OCI-LY7 (cell line): ENCODE data around the gene RBM28. TPM values are rescaled to one million over a fixed set of nuclear protein-coding genes. Genes with fewer than 3 reads are reported as not detected.

Experiments used
- BruUV-seq: library from RNA; stranded (reverse); fragments of 400-500 nt; replicated peaks from 2 replicates; lab custom pipeline; 2021; lab: Mats Ljungman, UMichigan
- CTCF ChIA-PET: fragments of 300-600 bp; sonication (Branson Sonifier 250); formaldehyde crosslinking; loops from one replicate; lab custom pipeline; 2022; ENCODE audit warnings: antibody characterized with exemption; ENCODE audit not compliant: unreplicated experiment; lab: Charles Lee
- POLR2A ChIA-PET: fragments of 300-600 bp; sonication (Branson Sonifier 250); formaldehyde crosslinking; loops from one replicate; lab custom pipeline; 2022; ENCODE audit warnings: antibody characterized with exemption; lab: Charles Lee
- DNase-seq: peaks from one replicate; pipeline ENCODE4 v3.0.0-alpha.2; 2015; ENCODE audit warnings: low spot score
- H2AFZ ChIP-seq: fragments of 200-600 bp; sonication (generic), shearing (Covaris generic); 2 replicates; pipeline ENCODE4 v1.6.1; 2014; ENCODE audit warnings: mild to moderate bottlenecking, antibody characterized with exemption, low read length, moderate library complexity
- H3K27ac ChIP-seq: fragments of 200-600 bp; sonication (generic); 2 replicates; pipeline ENCODE4 v1.5.1; 2014; ENCODE audit warnings: mixed run types, low read depth, mild to moderate bottlenecking, moderate library complexity, low read length, inconsistent platforms; ENCODE audit not compliant: poor library complexity, severe bottlenecking
- H3K36me3 ChIP-seq: fragments of 200-600 bp; sonication (generic); 2 replicates; pipeline ENCODE4 v1.6.1; 2014; ENCODE audit warnings: mild to moderate bottlenecking, antibody characterized with exemption, low read length, moderate library complexity, mixed read lengths; ENCODE audit not compliant: insufficient read depth
- H3K4me1 ChIP-seq: fragments of 200-600 bp; sonication (generic); 2 replicates; pipeline ENCODE4 v1.5.1; 2014; ENCODE audit warnings: mild to moderate bottlenecking, low read length; ENCODE audit not compliant: insufficient read depth, poor library complexity, severe bottlenecking
- H3K4me2 ChIP-seq: fragments of 200-600 bp; sonication (generic); 2 replicates; pipeline ENCODE4 v1.6.1; 2014; ENCODE audit warnings: mild to moderate bottlenecking, low read length
- H3K4me3 ChIP-seq: fragments of 200-600 bp; sonication (generic); 2 replicates; pipeline ENCODE4 v1.5.1; 2014; ENCODE audit warnings: mild to moderate bottlenecking, low read depth, low read length; ENCODE audit not compliant: poor library complexity, severe bottlenecking
- H3K79me2 ChIP-seq: fragments of 200-600 bp; sonication (generic); 2 replicates; pipeline ENCODE4 v1.6.1; 2016; ENCODE audit warnings: low read depth, mild to moderate bottlenecking, low read length, moderate library complexity, mixed read lengths; ENCODE audit not compliant: insufficient read depth
- H3K9me2 ChIP-seq: fragments of 200-600 bp; sonication (generic); 2 replicates; pipeline ENCODE4 v1.6.1; 2016; ENCODE audit warnings: mild to moderate bottlenecking, low read length, mixed read lengths; ENCODE audit not compliant: insufficient read depth
- H3K9me3 ChIP-seq: fragments of 200-600 bp; sonication (generic); 2 replicates; pipeline ENCODE4 v1.6.1; 2014; ENCODE audit warnings: mild to moderate bottlenecking, mixed run types, low read length, mixed read lengths
- H4K20me1 ChIP-seq: fragments of 200-600 bp; sonication (generic); 2 replicates; pipeline ENCODE4 v1.6.1; 2014; ENCODE audit warnings: mild to moderate bottlenecking, antibody characterized with exemption, low read length, moderate library complexity, mixed read lengths; ENCODE audit not compliant: insufficient read depth
- EZH2phosphoT487 ChIP-seq: fragments of 200-600 bp; sonication (generic); IDR thresholded peaks from 2 replicates; pipeline ENCODE4 v1.6.1; 2018; ENCODE audit warnings: low read depth, borderline replicate concordance, mild to moderate bottlenecking, mixed run types, antibody characterized with exemption, low read length, moderate library complexity, mixed read lengths
- intact Hi-C: fragments of 100-400 bp; cut with micrococcal nuclease; formaldehyde crosslinking; loops from one replicate; pipeline ENCODE4 v1.10.0; 2022; ENCODE audit not compliant: unreplicated experiment
- total RNA-seq, 2 experiments: library from RNA; depleted of rRNA in 1 of 2; stranded (reverse); fragments of >200 nt in 1 of 2; shearing (Covaris generic) in 1 of 2; gene quantifications; 2 replicates each; pipeline ENCODE4 v1.2.3, GENCODE V29; 2014 to 2022
- TF ChIP-seq, protein P1 (sequence below): fragments of 200-600 bp; sonication (generic); conservative IDR thresholded peaks from 2 replicates; pipeline ENCODE4 v1.5.1; 2014; ENCODE audit warnings: mild to moderate bottlenecking, antibody characterized with exemption, low read length, moderate library complexity, mixed read lengths

Gene RBM28
- total RNA-seq, 2 experiments from 2014 or later, result 35.6 to 70.0 TPM

DNA sequence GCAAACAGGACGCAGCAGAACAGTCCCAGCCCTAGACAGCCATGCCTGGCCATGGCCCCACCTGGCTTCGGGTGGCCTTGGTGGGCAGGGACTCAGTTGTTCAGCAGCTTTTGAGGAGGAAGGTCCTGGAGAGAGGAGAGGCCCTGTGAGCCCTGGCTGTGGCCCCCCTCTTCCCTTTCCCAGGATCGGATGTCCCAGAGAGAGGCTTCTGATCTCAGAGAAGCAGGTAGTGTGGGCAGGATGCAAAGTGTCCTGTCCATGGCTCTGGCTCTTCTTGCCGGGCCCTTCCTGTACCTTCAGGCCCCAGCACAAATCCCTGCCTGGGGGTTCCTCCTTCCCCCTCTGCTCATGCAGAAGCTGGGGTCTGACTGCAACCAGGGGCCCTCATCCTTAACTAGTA is 16.2 kb upstream of the RBM28 start:
- DNase-seq, result no peak
- no peak overlapping the region for H3K4me3 ChIP-seq
- intact Hi-C loops, result no loop called here
- TF ChIP-seq EZH2phosphoT487, result no peak
- TF ChIP-seq, protein P1, sequence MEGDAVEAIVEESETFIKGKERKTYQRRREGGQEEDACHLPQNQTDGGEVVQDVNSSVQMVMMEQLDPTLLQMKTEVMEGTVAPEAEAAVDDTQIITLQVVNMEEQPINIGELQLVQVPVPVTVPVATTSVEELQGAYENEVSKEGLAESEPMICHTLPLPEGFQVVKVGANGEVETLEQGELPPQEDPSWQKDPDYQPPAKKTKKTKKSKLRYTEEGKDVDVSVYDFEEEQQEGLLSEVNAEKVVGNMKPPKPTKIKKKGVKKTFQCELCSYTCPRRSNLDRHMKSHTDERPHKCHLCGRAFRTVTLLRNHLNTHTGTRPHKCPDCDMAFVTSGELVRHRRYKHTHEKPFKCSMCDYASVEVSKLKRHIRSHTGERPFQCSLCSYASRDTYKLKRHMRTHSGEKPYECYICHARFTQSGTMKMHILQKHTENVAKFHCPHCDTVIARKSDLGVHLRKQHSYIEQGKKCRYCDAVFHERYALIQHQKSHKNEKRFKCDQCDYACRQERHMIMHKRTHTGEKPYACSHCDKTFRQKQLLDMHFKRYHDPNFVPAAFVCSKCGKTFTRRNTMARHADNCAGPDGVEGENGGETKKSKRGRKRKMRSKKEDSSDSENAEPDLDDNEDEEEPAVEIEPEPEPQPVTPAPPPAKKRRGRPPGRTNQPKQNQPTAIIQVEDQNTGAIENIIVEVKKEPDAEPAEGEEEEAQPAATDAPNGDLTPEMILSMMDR, result no peak
- H3K4me2 ChIP-seq, result no peak overlapping the region
- no peak overlapping the region for H2AFZ ChIP-seq
- no peaks in the 10 kb centered on the region for H3K4me1 ChIP-seq
- no peak overlapping the region for H3K27ac ChIP-seq
- POLR2A ChIA-PET, result interaction anchor here (0.5 kb wide), 1 partner anchor 439 kb away, joined by 4 read pairs; no protein-coding TSS in a partner anchor
- BruUV-seq, result no TSS peak
- no peaks in the 10 kb centered on the region for H3K79me2 ChIP-seq
- no peaks in the 10 kb centered on the region for H4K20me1 ChIP-seq
- no peaks in the 10 kb centered on the region for H3K36me3 ChIP-seq
- H3K9me3 ChIP-seq, result no peaks in the 10 kb centered on the region
- no peaks in the 10 kb centered on the region for H3K9me2 ChIP-seq
- CTCF ChIA-PET, result no interaction called here

DNA sequence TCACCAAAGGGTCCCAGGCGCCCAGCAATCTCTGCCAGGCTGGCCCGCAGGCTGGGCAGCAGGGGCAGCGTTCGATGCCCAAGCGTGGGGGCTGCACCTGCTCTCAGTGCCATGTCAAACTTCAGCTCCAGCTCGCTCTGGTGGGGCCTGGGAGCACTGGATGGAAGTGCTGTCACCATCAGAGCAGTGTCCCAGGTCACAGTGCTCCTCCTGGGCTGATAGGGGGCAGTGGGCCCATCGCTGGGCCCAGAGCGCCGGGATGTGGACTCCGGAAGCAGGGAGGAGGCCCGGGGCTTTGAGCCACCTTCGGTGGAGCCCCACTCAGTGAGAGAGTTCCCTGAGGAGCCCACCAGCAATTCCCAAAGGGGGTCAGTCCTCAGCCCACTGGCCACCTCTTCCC is 15.6 kb upstream of the RBM28 start:
- H3K4me1 ChIP-seq, result no peaks in the 10 kb centered on the region
- ChIA-PET CTCF (no interaction called here), POLR2A (interaction anchor here (0.5 to 0.8 kb wide), 3 partner anchors 14 to 438 kb away, joined by 3 to 4 read pairs (median 3); no protein-coding TSS in a partner anchor)
- no peaks in the 10 kb centered on the region for H3K79me2 ChIP-seq
- no peak overlapping the region for H3K4me3 ChIP-seq
- no peaks in the 10 kb centered on the region for H3K36me3 ChIP-seq
- no peak overlapping the region for H3K27ac ChIP-seq
- no TSS peak for BruUV-seq
- H3K9me3 ChIP-seq, result no peaks in the 10 kb centered on the region
- TF ChIP-seq, protein P1, result no peak
- TF ChIP-seq EZH2phosphoT487, result no peak
- H3K9me2 ChIP-seq, result no peaks in the 10 kb centered on the region
- no peak overlapping the region for H2AFZ ChIP-seq
- H3K4me2 ChIP-seq, result no peak overlapping the region
- H4K20me1 ChIP-seq, result no peaks in the 10 kb centered on the region
- no peak for DNase-seq
- intact Hi-C loops, result no loop called here

DNA sequence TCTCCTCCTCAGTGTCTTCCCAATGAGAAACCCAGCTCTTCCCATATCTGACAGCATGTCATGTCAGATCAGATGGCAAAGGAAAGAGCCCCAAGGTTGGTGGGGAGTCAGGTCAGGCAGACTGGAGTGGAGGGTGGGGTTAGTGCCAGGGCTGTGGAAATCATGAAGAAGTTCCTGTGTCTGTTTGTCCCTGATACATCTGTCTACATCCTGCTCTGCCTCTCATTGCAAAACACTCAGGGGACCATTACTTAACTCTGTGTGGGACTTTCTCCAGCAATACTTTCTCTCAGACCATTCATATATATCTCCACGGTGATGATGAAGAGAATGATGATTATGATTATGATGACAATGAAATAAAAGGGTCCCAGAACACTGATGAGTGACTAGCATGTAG is 14.5 kb upstream of the RBM28 start:
- Histone ChIP-seq H3K4me3 (no peak overlapping the region), H3K9me3 (no peaks in the 10 kb centered on the region), H3K4me2 (no peak overlapping the region), H3K9me2 (no peaks in the 10 kb centered on the region), H3K4me1 (no peaks in the 10 kb centered on the region), H2AFZ (no peak overlapping the region), H4K20me1 (no peaks in the 10 kb centered on the region), H3K27ac (no peak overlapping the region), H3K36me3 (no peaks in the 10 kb centered on the region), H3K79me2 (no peaks in the 10 kb centered on the region)
- no peak for DNase-seq
- CTCF ChIA-PET, result interaction anchor here (0.6 to 1.3 kb wide), 2 partner anchors 11 to 101 kb away, joined by 3 to 4 read pairs; no protein-coding TSS in a partner anchor
- POLR2A ChIA-PET, result interaction anchor here (0.8 to 1.6 kb wide), 3 partner anchors 11 to 15 kb away, joined by 3 to 4 read pairs (median 4); no protein-coding TSS in a partner anchor
- intact Hi-C loops, result no loop called here
- BruUV-seq, result no TSS peak
- TF ChIP-seq, protein P1, result no peak
- no peak for TF ChIP-seq EZH2phosphoT487
